Breast epithelium (tissue), 4 donors: ENCODE results near the gene TWF1. TPM values are rescaled to one million over a fixed set of nuclear protein-coding genes. Genes with fewer than 3 reads are reported as not detected.

ENCODE experiments used
- DNase-seq, 2 donors: peaks; one replicate each; pipeline ENCODE4 v3.0.0-alpha.2; 2019; ENCODE audit warnings: low spot score in 2 of 2
- H3K27ac ChIP-seq, 2 donors: fragments of 200-600 bp; sonication (generic) in 1 of 2; one replicate each; pipeline ENCODE4 v1.5.1; 2016 to 2019; ENCODE audit warnings: mild to moderate bottlenecking in 1 of 2
- H3K27me3 ChIP-seq, 2 donors: fragments of 200-600 bp; sonication (generic) in 1 of 2; one replicate each; pipeline versions ENCODE4 v1.5.1 to v1.6.0; 2017 to 2019; ENCODE audit warnings: control low read depth in 1 of 2, mild to moderate bottlenecking in 1 of 2
- H3K36me3 ChIP-seq: fragments of 200-600 bp; one replicate; pipeline ENCODE4 v1.5.1; 2019
- H3K4me1 ChIP-seq, 2 donors: fragments of 200-600 bp; sonication (generic); one replicate each; pipeline ENCODE4 v1.5.1; 2016 to 2019; ENCODE audit warnings: control low read depth in 1 of 2
- H3K4me3 ChIP-seq, 3 donors: fragments of 200-600 bp; sonication (generic); 1 replicate in 2 of 3; 2 replicates in 1 of 3; pipeline ENCODE4 v1.5.1; 2016 to 2019; ENCODE audit warnings: mild to moderate bottlenecking in 3 of 3, moderate library complexity in 2 of 3
- H3K9me3 ChIP-seq, 2 donors: fragments of 200-600 bp; sonication (generic) in 1 of 2; one replicate each; pipeline ENCODE4 v1.5.1; 2016 to 2019; ENCODE audit warnings: control low read depth in 1 of 2
- POLR2A ChIP-seq: fragments of 450-650 bp; IDR thresholded peaks from one replicate; pipeline ENCODE4 v1.6.1; 2016; ENCODE audit warnings: antibody characterized with exemption, mild to moderate bottlenecking, moderate library complexity
- POLR2AphosphoS5 ChIP-seq, 3 donors: sonication (generic); formaldehyde crosslinking; IDR thresholded peaks; one replicate each; pipeline ENCODE4 v1.6.1; 2017; ENCODE audit warnings: antibody characterized with exemption in 3 of 3
- intact Hi-C: fragments of 100-400 bp; cut with DNase I; formaldehyde crosslinking; loops from one replicate; pipeline ENCODE4 v1.15.1; 2023; ENCODE audit warnings: low total_unique reads
- total RNA-seq, 3 donors: library from RNA; depleted of rRNA; stranded (reverse); fragments of >200 nt; gene quantifications; one replicate each; pipeline ENCODE4 v1.1.0, GENCODE V29; 2016
- TF ChIP-seq, protein P1 (sequence below), 3 donors: fragments of 450-650 bp; IDR thresholded peaks; one replicate each; pipeline ENCODE4 v1.5.1; 2016 to 2017; ENCODE audit warnings: antibody characterized with exemption in 3 of 3, mild to moderate bottlenecking in 3 of 3, moderate library complexity in 3 of 3

Gene TWF1
- total RNA-seq, 3 donors from 2014 or later, result 73.6 to 102 (median 92.1) TPM

GRCh38 chr12:43835264-43835655 lies 29.1 kb upstream of the TWF1 start:
- no peaks in the 10 kb centered on the region for H3K27me3 ChIP-seq
- no peaks in the 10 kb centered on the region for H3K9me3 ChIP-seq
- peak overlapping the region; percentile 96 to 97 for H3K27ac ChIP-seq
- H3K4me1 ChIP-seq, result no peaks in the 10 kb centered on the region
- TF ChIP-seq POLR2A (no peak), POLR2AphosphoS5 (IDR thresholded peaks at IDR 0.05) (no peak)
- TF ChIP-seq, protein P1, sequence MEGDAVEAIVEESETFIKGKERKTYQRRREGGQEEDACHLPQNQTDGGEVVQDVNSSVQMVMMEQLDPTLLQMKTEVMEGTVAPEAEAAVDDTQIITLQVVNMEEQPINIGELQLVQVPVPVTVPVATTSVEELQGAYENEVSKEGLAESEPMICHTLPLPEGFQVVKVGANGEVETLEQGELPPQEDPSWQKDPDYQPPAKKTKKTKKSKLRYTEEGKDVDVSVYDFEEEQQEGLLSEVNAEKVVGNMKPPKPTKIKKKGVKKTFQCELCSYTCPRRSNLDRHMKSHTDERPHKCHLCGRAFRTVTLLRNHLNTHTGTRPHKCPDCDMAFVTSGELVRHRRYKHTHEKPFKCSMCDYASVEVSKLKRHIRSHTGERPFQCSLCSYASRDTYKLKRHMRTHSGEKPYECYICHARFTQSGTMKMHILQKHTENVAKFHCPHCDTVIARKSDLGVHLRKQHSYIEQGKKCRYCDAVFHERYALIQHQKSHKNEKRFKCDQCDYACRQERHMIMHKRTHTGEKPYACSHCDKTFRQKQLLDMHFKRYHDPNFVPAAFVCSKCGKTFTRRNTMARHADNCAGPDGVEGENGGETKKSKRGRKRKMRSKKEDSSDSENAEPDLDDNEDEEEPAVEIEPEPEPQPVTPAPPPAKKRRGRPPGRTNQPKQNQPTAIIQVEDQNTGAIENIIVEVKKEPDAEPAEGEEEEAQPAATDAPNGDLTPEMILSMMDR (IDR thresholded peaks at IDR 0.05), result no peak
- H3K4me3 ChIP-seq, result peak overlapping the region; percentile 77 to 97 (median 80)
- H3K36me3 ChIP-seq, result no peaks in the 10 kb centered on the region
- no peak for DNase-seq
- intact Hi-C loops, result no loop called here

DNA sequence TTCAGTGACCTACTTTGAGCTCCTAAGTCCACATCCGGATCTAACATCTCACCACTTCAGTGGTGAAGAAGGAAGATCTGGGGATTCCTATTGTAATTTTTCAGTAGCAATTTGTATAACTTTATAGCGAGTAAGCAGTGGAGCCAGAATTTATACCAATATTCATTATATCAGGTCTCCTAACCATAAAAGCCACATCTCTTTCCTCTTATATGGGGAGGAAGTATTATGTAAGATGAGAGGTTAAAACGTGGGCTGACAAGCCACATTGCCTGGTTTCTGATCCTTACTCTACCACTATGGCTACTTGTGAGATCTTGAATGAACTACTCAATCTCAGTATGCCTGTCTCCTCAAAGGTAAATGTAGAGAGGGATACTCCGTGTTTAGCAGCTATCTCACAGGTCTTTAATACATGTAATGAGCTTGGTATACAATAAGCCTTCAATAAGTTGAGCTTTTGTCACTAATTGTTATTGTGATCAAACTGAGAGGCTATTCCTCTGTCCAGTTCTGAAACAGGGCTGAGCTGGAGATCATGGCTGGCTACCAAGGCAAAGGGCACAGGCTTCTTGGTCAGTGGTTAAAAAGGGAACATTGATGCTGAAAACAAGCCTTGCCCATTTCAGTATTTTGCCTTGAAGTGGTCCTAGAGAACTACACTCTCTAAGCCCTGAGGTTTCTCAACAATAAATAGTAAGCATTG lies 26.5 kb upstream of the TWF1 start:
- Histone ChIP-seq H3K9me3 (no peaks in the 10 kb centered on the region), H3K4me1 (no peaks in the 10 kb centered on the region), H3K27ac (no peak overlapping the region), H3K4me3 (no peak overlapping the region), H3K36me3 (no peaks in the 10 kb centered on the region), H3K27me3 (no peaks in the 10 kb centered on the region)
- TF ChIP-seq POLR2AphosphoS5 (IDR thresholded peaks at IDR 0.05) (no peak), POLR2A (no peak)
- TF ChIP-seq, protein P1 (IDR thresholded peaks at IDR 0.05), result no peak
- intact Hi-C loops, result no loop called here
- no peak for DNase-seq

GRCh38 chr12:43827093-43827492 lies 21.0 kb upstream of the TWF1 start:
- no peak for DNase-seq
- H3K4me3 ChIP-seq, result no peak overlapping the region
- no peaks in the 10 kb centered on the region for H3K36me3 ChIP-seq
- intact Hi-C loops, result no loop called here
- H3K27ac ChIP-seq, result no peak overlapping the region
- no peaks in the 10 kb centered on the region for H3K4me1 ChIP-seq
- no peaks in the 10 kb centered on the region for H3K9me3 ChIP-seq
- no peak for TF ChIP-seq POLR2A
- TF ChIP-seq, protein P1 (IDR thresholded peaks at IDR 0.05), result no peak
- no peak for TF ChIP-seq POLR2AphosphoS5 (IDR thresholded peaks at IDR 0.05)
- H3K27me3 ChIP-seq, result no peaks in the 10 kb centered on the region

DNA sequence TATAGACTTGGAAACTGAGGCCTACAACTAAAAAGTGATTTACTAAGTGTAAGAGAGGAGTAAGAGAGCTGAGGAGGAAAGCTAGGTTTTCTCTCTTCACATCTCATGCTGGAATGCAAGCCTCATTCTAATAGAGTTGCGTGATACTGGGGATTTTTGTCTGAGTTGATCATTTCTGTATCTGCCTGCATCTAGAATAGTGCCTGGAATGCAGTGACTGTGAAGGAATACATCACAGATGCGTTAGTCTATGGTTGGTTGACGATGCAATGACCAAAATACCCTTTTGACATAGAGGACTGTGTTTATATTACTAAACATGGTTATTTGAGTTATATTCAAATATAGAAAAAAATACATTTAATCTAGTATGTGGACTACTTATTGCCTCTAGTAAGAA lies 20.6 kb upstream of the TWF1 start:
- Histone ChIP-seq H3K27me3 (no peaks in the 10 kb centered on the region), H3K36me3 (no peaks in the 10 kb centered on the region), H3K4me1 (no peaks in the 10 kb centered on the region), H3K27ac (no peak overlapping the region), H3K9me3 (no peaks in the 10 kb centered on the region), H3K4me3 (no peak overlapping the region)
- intact Hi-C loops, result no loop called here
- no peak for DNase-seq
- TF ChIP-seq POLR2AphosphoS5 (IDR thresholded peaks at IDR 0.05) (no peak), POLR2A (no peak)
- TF ChIP-seq, protein P1 (IDR thresholded peaks at IDR 0.05), result no peak

GRCh38 chr12:43824207-43824775 lies 18.2 kb upstream of the TWF1 start:
- H3K36me3 ChIP-seq, result no peaks in the 10 kb centered on the region

More at GRCh38 chr12:43824207-43824775, 18.2 kb upstream of the TWF1 start:
- no peaks in the 10 kb centered on the region for H3K27me3 ChIP-seq
- TF ChIP-seq, protein P1 (IDR thresholded peaks at IDR 0.05), result no peak
- TF ChIP-seq POLR2A (no peak), POLR2AphosphoS5 (IDR thresholded peaks at IDR 0.05) (no peak)
- H3K27ac ChIP-seq, result no peak overlapping the region
- no peaks in the 10 kb centered on the region for H3K9me3 ChIP-seq
- no peak for DNase-seq
- intact Hi-C loops, result no loop called here
- H3K4me3 ChIP-seq, result no peak overlapping the region
- H3K4me1 ChIP-seq, result no peaks in the 10 kb centered on the region
